GM18502 (cell line): ENCODE measurements around the gene LOXL3.

Experiments
- ATAC-seq: cut with Tn5 transposase; IDR thresholded peaks from one replicate; pipeline ENCODE4 v1.9.1; 2021; ENCODE audit warnings: mild to moderate bottlenecking; ENCODE audit not compliant: unreplicated experiment, poor library complexity

Gene LOXL3

DNA sequence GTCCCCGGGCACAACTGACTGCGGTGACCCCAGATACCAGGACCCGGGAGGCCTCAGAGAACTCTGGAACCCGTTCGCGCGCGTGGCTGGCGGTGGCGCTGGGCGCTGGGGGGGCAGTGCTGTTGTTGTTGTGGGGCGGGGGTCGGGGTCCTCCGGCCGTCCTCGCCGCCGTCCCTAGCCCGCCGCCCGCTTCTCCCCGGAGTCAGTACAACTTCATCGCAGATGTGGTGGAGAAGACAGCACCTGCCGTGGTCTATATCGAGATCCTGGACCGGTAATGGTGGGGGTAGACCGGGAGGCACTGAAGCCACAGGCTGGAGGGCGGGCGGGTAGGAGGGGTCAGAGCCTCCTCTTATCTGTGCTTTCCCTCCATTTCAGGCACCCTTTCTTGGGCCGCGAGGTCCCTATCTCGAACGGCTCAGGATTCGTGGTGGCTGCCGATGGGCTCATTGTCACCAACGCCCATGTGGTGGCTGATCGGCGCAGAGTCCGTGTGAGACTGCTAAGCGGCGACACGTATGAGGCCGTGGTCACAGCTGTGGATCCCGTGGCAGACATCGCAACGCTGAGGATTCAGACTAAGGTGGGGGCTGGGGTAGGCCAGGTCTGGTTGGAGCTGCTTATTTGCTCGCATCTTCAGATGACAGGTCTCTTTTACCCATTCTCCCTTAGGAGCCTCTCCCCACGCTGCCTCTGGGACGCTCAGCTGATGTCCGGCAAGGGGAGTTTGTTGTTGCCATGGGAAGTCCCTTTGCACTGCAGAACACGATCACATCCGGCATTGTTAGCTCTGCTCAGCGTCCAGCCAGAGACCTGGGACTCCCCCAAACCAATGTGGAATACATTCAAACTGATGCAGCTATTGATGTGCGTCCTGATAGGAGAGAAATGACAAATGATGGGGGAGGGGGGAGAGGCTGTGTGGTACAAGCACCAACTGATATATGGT lies 23.2 kb downstream of the LOXL3 start:
- peak; percentile 37 for ATAC-seq

DNA sequence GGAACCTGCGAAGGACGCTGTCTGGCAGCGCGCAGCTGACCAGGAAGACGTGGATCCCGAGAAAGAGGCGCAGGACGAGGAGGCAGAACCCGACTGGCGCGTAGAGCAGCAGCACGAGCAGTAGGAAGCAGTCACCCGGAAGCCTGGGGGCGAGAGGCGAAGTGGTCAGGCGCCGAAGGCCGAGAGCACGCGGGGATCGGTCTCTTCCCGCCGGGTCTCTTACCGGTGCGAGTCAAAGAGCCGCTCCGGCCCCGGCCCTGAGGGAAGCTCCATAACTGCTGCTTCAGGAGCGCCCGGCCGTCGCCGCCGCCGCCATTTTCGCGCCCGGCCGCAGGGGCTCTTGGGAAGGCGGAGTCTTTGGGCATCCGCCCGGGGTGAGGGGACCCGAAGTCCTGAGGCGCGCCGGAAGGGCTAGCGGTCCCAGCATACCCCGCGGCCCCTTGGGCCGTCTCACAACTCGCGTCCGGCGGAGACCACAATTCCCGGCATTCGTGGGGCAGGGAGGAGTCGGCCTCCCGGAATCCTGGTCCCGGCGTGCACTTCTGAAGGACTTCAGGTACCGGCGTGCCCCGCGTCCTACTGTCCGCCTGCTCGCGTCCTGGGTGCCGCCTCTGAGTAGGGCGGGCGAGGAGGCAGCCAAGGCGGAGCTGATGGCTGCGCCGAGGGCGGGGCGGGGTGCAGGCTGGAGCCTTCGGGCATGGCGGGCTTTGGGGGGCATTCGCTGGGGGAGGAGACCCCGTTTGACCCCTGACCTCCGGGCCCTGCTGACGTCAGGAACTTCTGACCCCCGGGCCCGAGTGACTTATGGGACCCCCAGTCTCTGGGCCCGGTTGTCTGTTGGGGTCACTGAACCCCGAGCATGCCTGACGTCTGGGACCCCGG lies 24.1 kb downstream of the LOXL3 start, which contains the start of the genes AUP1 and HTRA2:
Gene AUP1 (minus strand): TSS at position 350 of the 882 bp plus-strand sequence. CDS start 77 bp downstream, at position 273.
Gene HTRA2 (plus strand): TSS at position 577 of the 882 bp plus-strand sequence. CDS start 74 bp downstream, at position 651.
- peak; percentile 80 for ATAC-seq

DNA sequence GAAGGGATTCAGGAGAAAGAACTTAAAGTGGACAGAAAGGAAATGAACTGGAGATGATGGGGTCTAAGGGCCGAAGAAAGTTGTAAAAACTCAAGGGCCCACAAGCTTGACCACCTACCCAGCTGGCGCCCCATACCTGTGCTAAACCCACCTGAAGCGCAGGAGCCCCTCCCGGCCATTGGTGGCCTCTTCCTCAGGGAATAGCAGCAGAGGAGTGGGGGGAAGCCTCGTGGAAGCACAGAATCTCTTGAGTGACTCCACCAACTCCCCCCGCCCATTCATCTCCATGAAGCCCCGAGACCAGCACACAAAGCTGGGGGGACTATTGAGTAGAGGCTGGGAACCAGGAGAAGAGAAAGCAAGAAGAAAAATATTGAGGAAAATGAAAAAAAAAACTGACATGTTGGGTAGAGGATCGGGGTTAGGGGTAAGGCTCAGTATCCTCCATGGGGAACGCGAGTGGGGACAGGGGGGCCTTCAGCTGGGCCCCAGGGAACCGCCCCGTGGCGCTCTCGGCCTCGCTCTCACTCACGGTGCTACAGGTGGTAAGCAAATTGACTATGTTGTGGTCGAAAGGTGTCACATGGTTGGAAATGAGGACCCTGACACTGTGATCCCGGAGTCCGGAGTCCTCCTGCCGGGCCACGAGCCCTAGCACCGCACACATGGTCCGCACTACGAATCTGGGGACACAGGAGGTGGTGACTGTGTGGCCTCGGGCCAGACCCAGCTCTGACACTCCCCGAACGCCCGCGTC lies 25.0 kb downstream of the LOXL3 start:
- peak; percentile 7 for ATAC-seq

DNA sequence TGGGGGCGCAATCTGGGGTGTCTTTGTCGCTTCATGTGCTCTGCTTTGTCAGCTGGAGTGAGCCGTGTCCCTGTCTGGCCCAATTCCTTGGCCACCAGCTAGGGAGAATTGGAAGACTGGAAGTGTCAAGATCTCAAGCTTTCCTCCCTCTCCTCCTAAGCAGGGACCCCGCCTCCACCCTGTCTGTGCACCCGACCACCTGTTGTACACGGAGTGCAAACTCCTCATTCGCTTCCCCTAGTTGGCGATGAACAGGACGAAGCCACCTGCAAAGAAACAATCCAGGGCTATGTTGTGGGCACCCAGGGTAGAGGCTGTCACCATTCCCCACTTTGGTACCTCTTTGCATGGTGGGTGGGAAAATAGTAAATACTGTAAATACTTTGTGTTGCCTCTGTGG lies 26.0 kb downstream of the LOXL3 start:
- ATAC-seq: no peak

DNA sequence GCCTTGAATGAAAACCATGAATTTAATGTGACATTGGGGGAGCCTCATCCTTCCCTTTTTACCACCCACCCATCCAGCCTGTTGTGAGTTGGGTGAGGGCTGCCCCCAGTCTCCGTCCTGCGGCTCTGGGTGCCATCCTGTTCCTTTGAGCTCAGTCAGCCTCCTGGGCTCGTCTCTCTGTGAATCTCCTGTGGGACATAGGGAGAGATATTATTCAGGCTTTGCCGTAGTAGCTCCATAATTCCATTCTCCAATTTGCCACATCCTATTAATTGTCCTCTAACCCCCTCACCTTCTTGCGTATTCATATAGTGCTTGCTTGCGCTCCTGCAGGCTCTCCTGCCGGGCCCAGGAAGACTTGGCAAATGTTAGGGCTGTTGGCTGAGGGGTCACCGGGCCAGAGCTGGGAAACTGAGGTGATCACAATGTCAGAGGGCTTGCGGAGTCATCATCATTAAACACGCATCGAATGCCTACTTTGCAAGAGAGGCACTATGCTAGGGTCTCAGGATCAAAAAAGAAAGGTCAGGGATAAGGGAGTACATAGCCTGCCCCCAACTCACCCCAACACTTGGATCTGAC lies 27.0 kb downstream of the LOXL3 start:
- no peak for ATAC-seq

DNA sequence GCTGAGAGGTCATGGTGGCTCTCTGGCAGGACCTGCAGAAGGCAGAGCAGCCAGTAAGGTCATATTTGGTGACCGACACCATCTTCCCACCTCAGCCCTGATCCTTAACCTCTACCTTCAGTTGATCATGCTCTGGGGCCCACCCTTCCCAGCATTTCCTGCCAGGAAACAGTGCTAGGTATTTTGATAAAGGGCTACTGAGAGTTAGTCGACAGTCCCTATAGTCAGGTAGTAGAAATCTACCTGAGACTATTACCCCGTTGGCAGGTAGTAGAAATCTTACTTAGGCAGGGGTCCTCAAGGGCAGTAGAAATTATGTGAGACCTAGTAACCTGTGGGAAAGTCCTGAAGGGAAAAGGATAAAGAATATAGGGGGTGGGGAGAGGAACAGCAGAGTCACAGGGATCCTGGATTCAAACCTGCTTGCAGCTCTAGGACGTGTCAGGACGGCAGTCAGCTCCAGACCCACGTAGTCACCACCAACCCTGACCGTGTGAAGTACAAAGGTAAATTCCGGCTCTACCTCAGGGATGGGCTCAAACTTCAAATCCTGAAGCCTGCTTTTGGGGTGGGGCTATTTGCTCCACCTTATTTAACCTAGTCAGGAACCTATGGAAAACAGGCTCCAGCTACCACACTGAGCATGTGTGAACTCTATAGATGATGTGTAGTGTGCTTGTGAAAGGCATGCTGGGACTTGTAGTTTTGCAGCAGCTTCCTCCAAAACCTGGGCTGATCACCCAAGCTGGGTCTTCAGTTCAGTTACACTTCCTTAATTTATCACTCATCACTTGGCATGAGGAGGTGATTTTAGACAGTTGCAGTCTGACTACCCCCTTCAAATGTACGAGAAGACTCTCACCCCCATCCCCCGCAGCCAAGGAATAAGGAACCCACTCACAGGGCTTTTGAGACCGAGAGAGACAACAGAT lies 27.8 kb downstream of the LOXL3 start, which contains the start of gene DQX1:
Gene DQX1 (minus strand): TSS at position 515 of the 932 bp plus-strand sequence. CDS start 502 bp downstream, at position 13.
- peak; percentile 22 for ATAC-seq

DNA sequence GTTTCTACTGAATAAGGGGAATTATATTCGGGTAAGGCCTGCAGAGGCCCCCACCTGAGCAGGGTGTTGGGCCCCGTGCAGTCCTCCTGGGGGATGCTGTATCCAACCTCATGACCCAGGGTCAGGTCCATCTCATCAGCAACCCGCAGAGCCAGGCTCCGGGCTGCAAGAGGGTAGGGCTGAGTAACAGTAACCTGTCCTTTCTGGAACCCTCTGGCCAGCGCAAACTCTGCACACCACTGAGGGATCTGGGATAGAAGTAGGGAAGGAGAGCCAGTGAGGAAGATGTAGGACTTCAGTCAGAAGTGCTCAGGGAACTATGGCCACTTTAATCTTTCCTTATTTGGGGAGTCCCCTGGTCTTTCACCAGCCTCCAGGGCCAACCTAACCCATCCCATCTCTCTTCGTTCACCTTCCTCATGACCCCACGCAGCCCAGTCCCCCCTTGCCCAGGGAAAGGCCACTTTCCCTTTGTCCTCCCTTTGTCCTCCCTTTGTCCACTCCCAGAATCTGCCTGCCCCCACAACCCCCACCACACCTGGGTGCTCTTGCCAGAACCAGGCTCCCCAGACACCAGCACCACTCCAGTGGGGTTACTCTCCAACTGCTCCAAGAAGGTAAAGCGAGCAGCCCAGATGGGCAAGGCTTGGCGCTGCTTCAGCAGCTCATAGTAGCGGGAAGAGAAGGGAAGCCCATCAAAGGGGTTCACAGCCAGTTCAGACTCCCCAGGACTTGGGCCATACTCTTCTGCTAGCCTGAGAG lies 28.6 kb downstream of the LOXL3 start:
- no peak for ATAC-seq

DNA sequence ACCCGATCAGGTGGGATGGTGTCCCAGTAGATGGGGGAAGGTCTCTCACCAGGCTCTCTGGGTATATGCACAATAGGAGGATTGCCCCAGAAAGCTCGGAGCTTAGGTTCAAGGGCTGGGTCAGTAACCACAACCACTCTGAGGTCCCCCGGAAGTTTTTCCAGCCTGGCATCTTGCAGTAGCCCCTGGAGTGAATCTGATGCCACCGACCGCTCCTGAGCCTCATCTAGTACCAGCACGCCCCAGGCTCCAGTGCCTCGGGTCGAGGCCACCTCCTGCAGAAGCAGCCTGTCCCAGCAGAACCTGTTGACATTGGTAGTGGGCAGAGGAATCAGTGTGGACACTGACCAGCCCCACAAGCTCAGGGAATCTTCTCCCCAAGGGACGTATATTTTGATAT lies 29.7 kb downstream of the LOXL3 start:
- no peak for ATAC-seq

DNA sequence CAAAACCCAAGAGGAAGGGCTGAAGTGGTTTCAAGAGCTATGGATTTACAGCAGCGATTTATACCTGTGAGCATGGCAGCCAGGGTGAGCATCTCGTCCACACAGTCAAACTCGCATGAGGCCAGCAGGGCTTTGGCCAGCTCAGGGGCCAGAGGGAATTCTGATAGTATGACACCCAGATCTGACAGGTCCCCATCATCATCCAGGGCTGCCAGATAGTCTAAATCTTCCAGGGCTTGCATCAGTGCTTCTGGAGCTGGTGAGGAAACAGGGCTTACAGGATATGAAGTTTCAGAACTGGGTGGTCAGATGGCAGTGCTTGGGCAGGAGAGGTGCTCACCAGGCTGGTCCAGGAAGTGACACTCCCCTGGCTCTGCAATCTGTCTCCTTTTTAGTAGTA lies 31.2 kb downstream of the LOXL3 start:
- ATAC-seq: no peak

DNA sequence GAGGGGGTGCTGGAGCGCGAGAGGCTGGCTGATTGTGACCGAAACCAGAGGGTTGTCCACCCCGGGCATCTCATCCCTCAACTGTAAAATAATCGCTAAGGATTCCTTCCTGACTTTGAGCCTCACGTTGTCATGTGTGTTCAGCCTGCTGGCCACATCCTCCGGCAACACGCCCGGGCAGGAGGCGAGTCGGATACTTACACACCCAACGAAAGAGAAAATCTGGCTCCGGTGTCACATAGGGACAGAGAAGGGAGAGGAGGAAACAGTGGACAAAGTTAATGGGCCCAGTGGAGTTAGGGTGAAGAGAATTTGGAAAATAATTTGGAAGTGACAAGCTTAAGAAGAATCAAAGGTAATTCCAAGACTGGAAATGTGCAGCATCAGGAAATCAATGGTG lies 37.1 kb downstream of the LOXL3 start:
- ATAC-seq: no peak

DNA sequence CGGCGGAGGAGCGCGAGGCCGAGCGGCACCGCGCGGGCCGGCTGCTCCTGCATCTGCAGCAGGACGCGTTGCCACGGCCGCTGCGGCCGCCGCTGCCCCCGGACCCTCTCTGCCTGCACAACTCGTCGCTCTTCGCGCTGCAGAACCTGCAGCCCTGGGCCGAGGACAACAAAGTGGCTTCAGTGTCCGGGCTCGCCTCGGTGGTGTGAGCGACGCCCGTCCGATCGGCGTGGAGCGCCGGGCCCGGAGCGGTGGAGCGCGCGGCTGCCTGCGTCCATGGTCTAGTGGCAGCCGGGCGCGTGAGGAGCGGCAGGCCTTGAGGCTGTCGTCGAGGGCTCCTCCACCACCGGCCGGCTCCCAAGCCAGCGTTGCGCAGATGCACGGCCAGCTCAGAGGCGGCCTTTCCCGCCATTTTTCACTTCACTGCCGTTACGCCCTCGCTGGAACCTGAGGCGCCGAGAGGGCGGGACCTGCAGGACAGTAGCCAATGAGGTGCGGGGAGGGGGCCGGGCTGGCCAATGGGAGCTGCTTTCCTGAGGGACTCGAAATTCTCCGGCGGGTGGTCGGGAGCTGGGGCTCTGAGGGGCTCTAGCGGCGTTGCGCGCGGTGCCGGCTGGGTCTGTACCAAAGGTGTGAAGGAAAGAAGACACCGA lies 37.6 kb downstream of the LOXL3 start:
- peak; percentile 85 for ATAC-seq

DNA sequence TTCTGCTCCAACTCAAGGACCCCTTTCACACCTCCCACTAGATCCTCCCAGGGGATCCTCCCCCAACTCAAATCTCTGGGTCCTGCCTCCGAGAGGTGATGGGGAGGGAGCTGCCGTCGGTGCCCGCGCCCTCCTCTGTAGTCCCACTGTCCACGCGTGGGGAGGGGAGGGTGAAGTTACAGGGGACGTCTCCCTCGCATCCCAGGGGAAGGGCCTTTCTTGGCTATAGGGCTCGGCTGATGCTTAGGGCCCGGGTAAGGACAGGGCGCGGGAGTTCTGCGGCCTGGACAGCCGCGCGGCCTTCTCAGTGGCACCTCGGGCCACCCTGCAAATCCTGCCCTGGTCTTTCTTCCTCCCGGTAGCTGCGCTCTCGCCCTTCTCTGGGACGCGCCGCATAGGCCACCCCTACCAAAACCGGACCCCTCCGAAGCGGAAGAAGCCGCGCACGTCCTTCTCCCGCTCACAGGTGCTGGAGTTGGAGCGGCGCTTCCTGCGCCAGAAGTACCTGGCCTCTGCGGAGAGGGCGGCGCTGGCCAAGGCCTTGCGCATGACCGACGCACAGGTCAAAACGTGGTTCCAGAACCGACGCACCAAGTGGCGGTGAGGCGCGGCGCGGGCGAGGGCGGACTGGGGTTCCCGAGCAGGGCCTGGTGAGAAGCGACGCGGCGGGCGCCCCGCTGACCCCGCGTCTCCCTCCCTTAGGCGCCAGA lies 38.3 kb downstream of the LOXL3 start:
- no peak for ATAC-seq

DNA sequence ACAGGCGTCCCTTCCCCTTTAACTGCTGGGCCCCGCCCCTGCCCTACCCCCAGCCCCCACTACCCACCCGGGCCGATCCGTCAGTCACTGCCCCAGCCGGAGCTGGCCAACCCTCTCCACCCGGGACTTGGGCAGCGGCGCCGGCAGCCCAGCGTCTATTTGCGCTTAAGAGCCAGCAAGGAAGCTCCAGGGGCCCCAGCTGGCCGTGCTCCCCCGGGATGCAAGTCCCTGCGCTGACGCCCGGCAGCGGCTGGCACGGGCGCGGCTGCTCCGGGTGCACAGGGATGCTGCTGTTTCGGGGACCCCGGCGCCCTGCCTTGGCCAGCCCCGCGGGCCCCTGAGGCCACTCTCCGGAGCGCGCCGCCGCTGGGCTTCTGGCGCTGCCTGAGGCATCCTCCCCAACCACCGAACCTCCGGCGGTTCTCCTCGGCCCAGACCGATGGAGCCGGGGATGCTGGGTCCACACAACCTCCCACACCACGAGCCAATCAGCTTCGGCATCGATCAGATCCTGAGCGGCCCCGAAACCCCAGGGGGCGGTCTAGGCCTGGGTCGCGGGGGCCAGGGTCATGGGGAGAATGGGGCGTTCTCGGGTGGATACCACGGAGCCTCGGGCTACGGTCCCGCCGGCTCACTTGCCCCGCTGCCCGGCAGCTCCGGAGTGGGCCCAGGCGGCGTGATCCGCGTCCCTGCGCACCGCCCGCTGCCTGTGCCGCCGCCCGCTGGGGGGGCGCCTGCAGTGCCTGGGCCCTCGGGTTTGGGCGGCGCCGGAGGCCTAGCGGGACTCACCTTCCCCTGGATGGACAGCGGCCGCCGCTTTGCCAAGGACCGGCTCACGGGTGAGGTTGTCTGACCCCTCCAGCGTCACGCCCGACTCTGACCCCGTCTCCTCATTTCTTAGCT lies 39.1 kb downstream of the LOXL3 start, which contains the start of gene TLX2:
Gene TLX2 (plus strand): TSS at position 83 of the 903 bp plus-strand sequence. CDS start 357 bp downstream, at position 440.
- no peak for ATAC-seq

DNA sequence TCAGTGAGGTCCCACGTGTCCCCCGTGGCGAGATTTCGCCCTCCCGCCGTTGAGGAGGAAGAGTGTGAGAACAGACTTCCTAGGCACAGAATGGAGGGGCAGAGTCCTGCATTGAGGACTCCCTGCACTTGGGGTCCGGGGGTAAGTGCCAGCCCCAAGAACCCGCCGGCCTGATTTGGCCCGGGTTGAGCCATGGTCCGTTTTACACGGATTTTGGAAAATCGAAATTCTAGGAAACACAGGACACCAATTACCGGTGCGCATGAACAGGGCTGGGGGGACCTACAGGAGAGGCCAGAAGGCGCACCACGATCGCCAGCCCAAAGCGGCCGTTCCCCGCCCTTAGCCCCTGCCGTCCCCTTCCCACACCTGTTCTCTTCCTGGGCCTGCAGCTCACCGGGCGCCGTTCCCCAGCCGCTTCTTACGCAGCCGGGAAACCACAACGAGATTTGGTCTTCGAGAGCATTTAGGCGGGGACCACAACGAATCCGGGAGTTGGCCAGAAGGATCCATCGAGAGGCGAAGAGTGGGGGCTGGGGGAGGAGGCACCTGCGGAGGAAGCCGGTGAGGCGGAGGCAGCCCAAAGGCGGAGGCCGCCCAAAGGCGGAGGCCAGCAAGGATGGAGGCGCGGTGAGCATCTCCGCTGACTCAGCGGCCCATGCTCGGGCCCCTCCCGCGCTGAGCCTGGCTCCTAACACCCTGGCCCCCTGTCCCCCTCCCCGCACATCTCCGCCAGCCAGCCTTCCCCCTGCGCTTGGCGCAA lies 40.0 kb downstream of the LOXL3 start:
- no peak for ATAC-seq
